ENCODE data around the gene SUPT3H. TPM values are rescaled to one million over a fixed set of nuclear protein-coding genes. Genes with fewer than 3 reads are reported as not detected.
"Not testable (repeated sequence)": the region's sequence is repeated elsewhere in the genome, so short reads cannot be mapped to it uniquely, and the experiment has no call there.

The SUPT3H gene
- polyA plus RNA-seq, 1 donor (not counting 4 experiments of a cell fraction or from before 2014, with no cell fraction given): 7.6 TPM

DNA sequence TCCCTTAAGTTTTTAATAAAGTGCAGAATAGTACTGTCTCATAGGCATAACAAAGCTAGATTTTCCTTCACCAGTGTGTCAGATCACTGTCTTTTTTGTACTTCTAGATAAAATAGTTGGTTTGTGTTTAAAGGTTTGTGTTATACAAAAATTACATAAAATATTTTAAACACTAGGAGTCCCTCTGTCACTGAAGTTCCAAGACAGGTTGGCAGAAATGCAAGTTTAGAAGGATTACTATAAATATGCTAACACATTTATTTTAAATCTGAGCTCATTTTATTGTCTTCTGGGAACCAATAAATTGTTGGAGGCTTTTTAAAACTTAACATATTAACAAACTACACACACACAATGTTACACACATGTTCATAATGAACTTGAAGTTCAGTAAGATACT, 80.4 kb downstream of the SUPT3H start:
- Histone ChIP-seq H3K4me3 (ENCODE audit: control insufficient read depth in 2 of 3, extremely low read depth in 1 of 3, insufficient read depth in 2 of 3, low read depth in 1 of 3, low read length in 3 of 3) (no peak overlapping the region), H3K4me2 (ENCODE audit: control insufficient read depth, extremely low read depth, insufficient read depth, low read depth, low read length) (no peak overlapping the region), H3K36me3 (ENCODE audit: control insufficient read depth in 2 of 2, extremely low read depth in 1 of 2, insufficient read depth in 2 of 2, low read length in 2 of 2) (no peaks in the 10 kb centered on the region), H3K9me3 (ENCODE audit: control insufficient read depth, low read depth, low read length) (no peaks in the 10 kb centered on the region), H3K4me1 (ENCODE audit: control insufficient read depth, extremely low read depth, insufficient read depth, low read length) (no peaks in the 10 kb centered on the region), H3K27me3 (ENCODE audit: control insufficient read depth, extremely low read depth, insufficient read depth, low read length) (no peaks in the 10 kb centered on the region), H2AFZ (ENCODE audit: control insufficient read depth, low read length) (no peak overlapping the region), H4K20me1 (ENCODE audit: control insufficient read depth, extremely low read depth, insufficient read depth, low read length) (no peaks in the 10 kb centered on the region), H3K9me1 (ENCODE audit: control insufficient read depth, extremely low read depth, insufficient read depth, low read length) (no peaks in the 10 kb centered on the region), H3K9ac (ENCODE audit: control insufficient read depth, extremely low read depth, insufficient read depth, low read length) (no peak overlapping the region), H3K27ac (ENCODE audit: control insufficient read depth, insufficient read depth, low read length) (no peak overlapping the region), H3K79me2 (ENCODE audit: control insufficient read depth, insufficient read depth, low read length) (no peaks in the 10 kb centered on the region)
- TF ChIP-seq EZH2 (IDR thresholded peaks at IDR 0.05; ENCODE audit: low read length): no peak
- TF ChIP-seq, protein P1, sequence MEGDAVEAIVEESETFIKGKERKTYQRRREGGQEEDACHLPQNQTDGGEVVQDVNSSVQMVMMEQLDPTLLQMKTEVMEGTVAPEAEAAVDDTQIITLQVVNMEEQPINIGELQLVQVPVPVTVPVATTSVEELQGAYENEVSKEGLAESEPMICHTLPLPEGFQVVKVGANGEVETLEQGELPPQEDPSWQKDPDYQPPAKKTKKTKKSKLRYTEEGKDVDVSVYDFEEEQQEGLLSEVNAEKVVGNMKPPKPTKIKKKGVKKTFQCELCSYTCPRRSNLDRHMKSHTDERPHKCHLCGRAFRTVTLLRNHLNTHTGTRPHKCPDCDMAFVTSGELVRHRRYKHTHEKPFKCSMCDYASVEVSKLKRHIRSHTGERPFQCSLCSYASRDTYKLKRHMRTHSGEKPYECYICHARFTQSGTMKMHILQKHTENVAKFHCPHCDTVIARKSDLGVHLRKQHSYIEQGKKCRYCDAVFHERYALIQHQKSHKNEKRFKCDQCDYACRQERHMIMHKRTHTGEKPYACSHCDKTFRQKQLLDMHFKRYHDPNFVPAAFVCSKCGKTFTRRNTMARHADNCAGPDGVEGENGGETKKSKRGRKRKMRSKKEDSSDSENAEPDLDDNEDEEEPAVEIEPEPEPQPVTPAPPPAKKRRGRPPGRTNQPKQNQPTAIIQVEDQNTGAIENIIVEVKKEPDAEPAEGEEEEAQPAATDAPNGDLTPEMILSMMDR (optimal IDR thresholded peaks at IDR 0.05 in 1 of 3, IDR thresholded peaks at IDR 0.05 in 1 of 3, conservative IDR thresholded peaks at IDR 0.05 in 1 of 3; ENCODE audit: extremely low read depth in 1 of 3, insufficient read depth in 2 of 3, low read length in 3 of 3): no peak
- DNase-seq (ENCODE audit: low read depth, low spot score) (no peak), FAIRE-seq (no peak)
- dilution Hi-C loops (cut with MboI; ENCODE audit: extremely low pct_ligation_motif_present, low sequenced_read_pairs): no loop called here

DNA sequence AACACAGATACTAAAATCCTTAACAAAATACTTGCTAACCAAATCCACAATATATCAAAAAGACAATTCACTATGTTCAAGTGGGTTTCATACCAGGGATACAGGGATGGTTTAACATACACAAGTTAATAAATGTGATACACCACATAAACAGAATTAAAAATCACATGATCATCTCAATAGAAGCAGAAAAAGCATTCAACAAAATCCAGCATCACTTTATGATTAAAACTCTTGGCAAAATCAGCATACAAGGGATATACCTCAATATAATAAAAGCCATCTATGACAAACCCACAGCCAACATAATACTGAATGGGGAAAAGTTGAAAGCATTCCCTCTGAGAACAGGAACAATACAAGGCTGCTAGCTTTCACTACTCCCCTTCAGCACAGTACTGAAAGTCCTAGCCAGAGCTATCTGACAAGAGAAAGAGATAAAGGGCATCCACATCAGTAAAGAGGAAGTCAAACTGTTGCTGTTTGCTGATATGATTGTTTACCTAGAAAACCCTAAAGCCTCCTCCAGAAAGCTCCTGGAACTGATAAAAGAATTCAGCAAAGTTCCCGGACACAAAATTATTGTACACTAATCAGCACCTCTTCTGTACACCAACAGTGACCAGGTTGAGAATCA, 83.6 kb downstream of the SUPT3H start:
- H3K9ac ChIP-seq (ENCODE audit: control insufficient read depth, extremely low read depth, insufficient read depth, low read length); H3K4me3 ChIP-seq (ENCODE audit: control insufficient read depth in 2 of 3, extremely low read depth in 1 of 3, insufficient read depth in 2 of 3, low read depth in 1 of 3, low read length in 3 of 3); H3K36me3 ChIP-seq (ENCODE audit: control insufficient read depth in 2 of 2, extremely low read depth in 1 of 2, insufficient read depth in 2 of 2, low read length in 2 of 2); H3K4me1 ChIP-seq (ENCODE audit: control insufficient read depth, extremely low read depth, insufficient read depth, low read length); H3K27me3 ChIP-seq (ENCODE audit: control insufficient read depth, extremely low read depth, insufficient read depth, low read length); H3K9me3 ChIP-seq (ENCODE audit: control insufficient read depth, low read depth, low read length); DNase-seq (ENCODE audit: low read depth, low spot score); H3K27ac ChIP-seq (ENCODE audit: control insufficient read depth, insufficient read depth, low read length); FAIRE-seq; dilution Hi-C loops (cut with MboI; ENCODE audit: extremely low pct_ligation_motif_present, low sequenced_read_pairs); H4K20me1 ChIP-seq (ENCODE audit: control insufficient read depth, extremely low read depth, insufficient read depth, low read length); H3K4me2 ChIP-seq (ENCODE audit: control insufficient read depth, extremely low read depth, insufficient read depth, low read depth, low read length); H2AFZ ChIP-seq (ENCODE audit: control insufficient read depth, low read length); H3K9me1 ChIP-seq (ENCODE audit: control insufficient read depth, extremely low read depth, insufficient read depth, low read length); H3K79me2 ChIP-seq (ENCODE audit: control insufficient read depth, insufficient read depth, low read length): not testable (repeated sequence)

DNA sequence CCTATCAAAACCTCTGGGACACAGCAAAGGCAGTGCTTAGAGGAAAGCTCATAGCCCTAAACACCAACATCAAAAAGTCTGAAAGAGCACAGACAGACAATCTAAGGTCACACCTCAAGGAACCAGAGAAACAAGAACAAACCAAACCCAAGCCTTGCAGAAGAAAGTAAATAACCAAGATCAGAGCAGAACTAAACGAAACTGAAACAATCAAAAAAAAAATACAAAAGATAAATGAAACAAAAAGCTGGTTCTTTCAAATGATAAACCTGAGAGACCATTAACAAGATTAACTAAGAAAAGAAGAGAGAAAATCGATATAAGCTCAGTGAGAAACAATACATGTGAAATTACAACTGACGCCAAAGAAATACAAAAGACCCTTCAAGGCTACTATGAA, 84.4 kb downstream of the SUPT3H start:
- Histone ChIP-seq H3K4me2 (ENCODE audit: control insufficient read depth, extremely low read depth, insufficient read depth, low read depth, low read length) (no peak overlapping the region), H3K36me3 (ENCODE audit: control insufficient read depth in 2 of 2, extremely low read depth in 1 of 2, insufficient read depth in 2 of 2, low read length in 2 of 2) (no peaks in the 10 kb centered on the region), H3K27ac (ENCODE audit: control insufficient read depth, insufficient read depth, low read length) (no peak overlapping the region), H3K9me3 (ENCODE audit: control insufficient read depth, low read depth, low read length) (no peaks in the 10 kb centered on the region), H3K9ac (ENCODE audit: control insufficient read depth, extremely low read depth, insufficient read depth, low read length) (no peak overlapping the region), H3K9me1 (ENCODE audit: control insufficient read depth, extremely low read depth, insufficient read depth, low read length) (no peaks in the 10 kb centered on the region), H3K79me2 (ENCODE audit: control insufficient read depth, insufficient read depth, low read length) (no peaks in the 10 kb centered on the region), H4K20me1 (ENCODE audit: control insufficient read depth, extremely low read depth, insufficient read depth, low read length) (no peaks in the 10 kb centered on the region), H3K27me3 (ENCODE audit: control insufficient read depth, extremely low read depth, insufficient read depth, low read length) (no peaks in the 10 kb centered on the region), H2AFZ (ENCODE audit: control insufficient read depth, low read length) (no peak overlapping the region), H3K4me3 (ENCODE audit: control insufficient read depth in 2 of 3, extremely low read depth in 1 of 3, insufficient read depth in 2 of 3, low read depth in 1 of 3, low read length in 3 of 3) (no peak overlapping the region), H3K4me1 (ENCODE audit: control insufficient read depth, extremely low read depth, insufficient read depth, low read length) (no peaks in the 10 kb centered on the region)
- DNase-seq (ENCODE audit: low read depth, low spot score) (no peak), FAIRE-seq (no peak)
- no peak for TF ChIP-seq EZH2 (IDR thresholded peaks at IDR 0.05; ENCODE audit: low read length)
- TF ChIP-seq, protein P1 (optimal IDR thresholded peaks at IDR 0.05 in 1 of 3, IDR thresholded peaks at IDR 0.05 in 1 of 3, conservative IDR thresholded peaks at IDR 0.05 in 1 of 3; ENCODE audit: extremely low read depth in 1 of 3, insufficient read depth in 2 of 3, low read length in 3 of 3): no peak
- dilution Hi-C loops (cut with MboI; ENCODE audit: extremely low pct_ligation_motif_present, low sequenced_read_pairs): no loop called here
